Measurements from ENCODE around the gene CALN1. TPM values are rescaled to one million over a fixed set of nuclear protein-coding genes. Genes with fewer than 3 reads are reported as not detected.

CALN1 gene
- total and polyA plus RNA-seq, 11 donors: not detected

DNA sequence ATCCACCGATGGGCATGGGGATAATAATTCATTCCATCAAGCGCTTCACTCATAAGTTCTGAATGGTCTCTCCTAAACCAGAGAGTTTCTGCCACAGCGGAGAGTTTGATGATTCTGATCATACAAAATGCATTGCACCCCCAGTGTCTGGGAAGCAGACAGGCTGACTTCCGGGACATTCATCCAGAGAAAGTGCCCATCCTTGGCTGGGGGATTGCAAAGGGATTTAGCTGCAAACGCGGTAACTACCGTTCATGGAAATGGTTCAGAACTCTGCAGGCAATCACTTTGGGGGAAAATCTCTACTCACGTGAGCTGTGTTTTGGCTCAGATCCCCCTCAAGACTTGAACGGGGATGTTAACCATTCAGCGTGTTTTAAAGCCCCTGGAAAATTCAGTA is 33.4 kb upstream of the CALN1 start:
- peaks cover 0 to 29% (median 8%) of the 10 kb centered on the region in 9 donors for H3K27me3 ChIP-seq
- DNase-seq: no peak
- H3K27ac ChIP-seq: no peak overlapping the region
- no peak overlapping the region for H3K4me3 ChIP-seq
- H3K4me1 ChIP-seq: peaks cover 0 to 5% (median 0%) of the 10 kb centered on the region in 12 donors
- H3K9me3 ChIP-seq: no peaks in the 10 kb centered on the region
- ATAC-seq: no peak
- no peak for TF ChIP-seq CTCF (IDR thresholded peaks at IDR 0.05)
- TF ChIP-seq POLR2A (IDR thresholded peaks at IDR 0.05): no peak
- intact Hi-C loops (cut with DNase I): no loop called here
- 80 to 89% (median 83%) methylated on average over 6 to 10 of the region's 10 CpGs for WGBS, 4 donors
- H3K36me3 ChIP-seq: no peaks in the 10 kb centered on the region

DNA sequence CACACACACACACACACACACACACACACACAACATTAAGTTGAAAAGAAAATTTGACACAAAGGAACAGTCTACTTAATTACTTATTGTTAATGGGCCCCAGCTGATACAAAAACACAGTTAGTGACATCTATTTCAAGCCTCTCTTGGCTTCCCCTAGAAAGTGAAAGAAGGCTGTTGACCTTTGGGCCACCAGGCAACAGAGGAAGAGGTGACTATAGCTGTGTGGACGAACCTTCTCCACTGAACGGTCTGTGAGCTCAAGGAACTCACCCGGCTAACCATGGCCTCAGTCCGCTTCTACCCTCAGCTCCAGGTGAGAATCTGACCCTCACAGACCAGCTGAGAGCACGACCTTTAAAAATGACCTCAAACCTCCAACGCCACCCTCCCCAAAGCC is 32.9 kb upstream of the CALN1 start:
- Histone ChIP-seq H3K4me3 (no peak overlapping the region), H3K27ac (no peak overlapping the region), H3K4me1 (peaks cover 0 to 5% (median 0%) of the 10 kb centered on the region in 12 donors), H3K9me3 (no peaks in the 10 kb centered on the region), H3K27me3 (peaks cover 0 to 29% (median 8%) of the 10 kb centered on the region in 9 donors), H3K36me3 (no peaks in the 10 kb centered on the region)
- intact Hi-C loops (cut with DNase I): no loop called here
- DNase-seq (no peak), ATAC-seq (no peak)
- 84 to 86% (median 84%) methylated on average over 6 of the region's 6 CpGs for WGBS, 4 donors
- TF ChIP-seq POLR2A (IDR thresholded peaks at IDR 0.05) (no peak), CTCF (IDR thresholded peaks at IDR 0.05) (no peak)

- no peak for DNase-seq
- peaks cover 0 to 5% (median 0%) of the 10 kb centered on the region in 12 donors for H3K4me1 ChIP-seq
- H3K4me3 ChIP-seq: no peak overlapping the region
- H3K27ac ChIP-seq: no peak overlapping the region
- H3K9me3 ChIP-seq: no peaks in the 10 kb centered on the region
- intact Hi-C loops (cut with DNase I): no loop called here
- WGBS, 4 donors: 71 to 79% (median 77%) methylated on average over 8 of the region's 8 CpGs
- no peak for ATAC-seq
- TF ChIP-seq POLR2A (IDR thresholded peaks at IDR 0.05) (no peak), CTCF (IDR thresholded peaks at IDR 0.05) (no peak)
- H3K36me3 ChIP-seq: no peaks in the 10 kb centered on the region
- H3K27me3 ChIP-seq: peaks cover 0 to 29% (median 8%) of the 10 kb centered on the region in 9 donors
Measured at GRCh38 chr7:72444026-72444776, 32.1 kb upstream of the CALN1 start.

DNA sequence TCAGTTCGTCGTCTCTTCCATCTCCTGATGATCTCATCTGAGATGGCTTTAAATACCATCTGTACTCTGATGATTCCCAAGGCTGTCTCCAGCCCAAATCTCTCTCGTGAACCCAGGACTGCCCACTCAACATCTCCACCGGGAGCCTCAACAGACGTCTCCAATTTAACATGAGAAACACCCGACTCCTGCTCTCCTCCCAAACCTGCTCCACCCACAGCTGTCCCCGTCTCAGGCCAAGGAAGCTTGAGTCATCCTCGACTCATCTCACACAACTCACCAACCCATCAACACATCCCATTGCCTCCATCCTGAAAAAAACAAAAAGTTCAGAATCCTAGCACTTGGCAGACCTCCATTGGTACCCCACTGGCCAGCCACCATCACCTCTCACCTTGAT is 29.7 kb upstream of the CALN1 start:
- WGBS, 4 donors: 56 to 65% (median 59%) methylated on average over 8 of the region's 8 CpGs
- DNase-seq (no peak), ATAC-seq (no peak)
- intact Hi-C loops (cut with DNase I): no loop called here
- no peak overlapping the region for H3K4me3 ChIP-seq
- H3K9me3 ChIP-seq: no peaks in the 10 kb centered on the region
- no peak overlapping the region for H3K27ac ChIP-seq
- H3K27me3 ChIP-seq: peaks cover 0 to 17% (median 3%) of the 10 kb centered on the region in 9 donors
- H3K4me1 ChIP-seq: peaks cover 0 to 5% (median 0%) of the 10 kb centered on the region in 12 donors
- no peaks in the 10 kb centered on the region for H3K36me3 ChIP-seq
- TF ChIP-seq CTCF (IDR thresholded peaks at IDR 0.05) (no peak), POLR2A (IDR thresholded peaks at IDR 0.05) (no peak)

Measured in heart left ventricle (tissue), 16 donors.